GM23248 (cell line): Measurements from ENCODE around the gene TMEM163. TPM values are rescaled to one million over a fixed set of nuclear protein-coding genes. Genes with fewer than 3 reads are reported as not detected.

Experiments
- DNase-seq: peaks from one replicate; pipeline ENCODE4 v3.0.0-alpha.2; 2015
- H2AFZ ChIP-seq: fragments of 200-600 bp; sonication (generic); 2 replicates; pipeline ENCODE4 v1.6.1; 2016; ENCODE audit warnings: antibody characterized with exemption
- H3F3A ChIP-seq: fragments of 200-600 bp; sonication (generic); 2 replicates; pipeline ENCODE4 v1.6.1; 2016; ENCODE audit warnings: mild to moderate bottlenecking, antibody characterized with exemption, mixed run types; ENCODE audit not compliant: insufficient read depth
- H3K27ac ChIP-seq: fragments of 200-600 bp; sonication (generic); 2 replicates; pipeline ENCODE4 v1.5.1; 2016; ENCODE audit warnings: mild to moderate bottlenecking
- H3K27me3 ChIP-seq: fragments of 200-600 bp; sonication (generic); replicated peaks from 2 replicates; pipeline ENCODE4 v1.6.1; 2016; ENCODE audit warnings: mild to moderate bottlenecking; ENCODE audit not compliant: insufficient read depth
- H3K36me3 ChIP-seq: fragments of 200-600 bp; sonication (generic); 2 replicates; pipeline ENCODE4 v1.6.1; 2016; ENCODE audit warnings: low read depth, mild to moderate bottlenecking
- H3K4me1 ChIP-seq: fragments of 200-600 bp; sonication (generic); 2 replicates; pipeline ENCODE4 v1.6.1; 2016; ENCODE audit warnings: mild to moderate bottlenecking; ENCODE audit not compliant: insufficient read depth
- H3K4me2 ChIP-seq: fragments of 200-600 bp; sonication (generic); one replicate; pipeline ENCODE4 v1.6.1; 2016; ENCODE audit warnings: mild to moderate bottlenecking; ENCODE audit not compliant: unreplicated experiment
- H3K4me3 ChIP-seq: fragments of 200-600 bp; sonication (generic); 2 replicates; pipeline ENCODE4 v1.5.1; 2016; ENCODE audit warnings: mild to moderate bottlenecking
- H3K79me2 ChIP-seq: fragments of 200-600 bp; sonication (generic); 2 replicates; pipeline ENCODE4 v1.6.1; 2016; ENCODE audit warnings: mild to moderate bottlenecking; ENCODE audit not compliant: insufficient read depth
- H3K9ac ChIP-seq: fragments of 200-600 bp; sonication (generic); 2 replicates; pipeline ENCODE4 v1.6.1; 2016; ENCODE audit warnings: mild to moderate bottlenecking
- H3K9me2 ChIP-seq: fragments of 200-600 bp; sonication (generic); 2 replicates; pipeline ENCODE4 v1.6.1; 2016; ENCODE audit warnings: mixed run types, mild to moderate bottlenecking, moderate library complexity; ENCODE audit not compliant: insufficient read depth
- H3K9me3 ChIP-seq: fragments of 200-600 bp; sonication (generic); one replicate; pipeline ENCODE4 v1.6.1; 2017; ENCODE audit warnings: low read depth
- H4K20me1 ChIP-seq: fragments of 200-600 bp; sonication (generic); 2 replicates; pipeline ENCODE4 v1.6.0; 2016; ENCODE audit not compliant: insufficient read depth
- EZH2 ChIP-seq: fragments of 200-600 bp; sonication (generic); IDR thresholded peaks from 2 replicates; pipeline ENCODE4 v1.6.1; 2018; ENCODE audit warnings: antibody characterized with exemption, mild to moderate bottlenecking; ENCODE audit not compliant: insufficient read depth, poor library complexity, severe bottlenecking
- EZH2phosphoT487 ChIP-seq: fragments of 200-600 bp; sonication (generic); IDR thresholded peaks from 2 replicates; pipeline ENCODE4 v1.6.1; 2018; ENCODE audit warnings: antibody characterized with exemption, moderate library complexity, mild to moderate bottlenecking, low read depth; ENCODE audit not compliant: insufficient read depth
- WGBS, 2 experiments: methylation state at CpG; one replicate each; pipeline ENCODE4 v1.1.6; 2015 to 2017; ENCODE audit warnings: low lambda C conversion rate in 2 of 2, low coverage in 1 of 2; ENCODE audit errors: missing lambda C conversion rate in 2 of 2; 5-methylcytosine and 5-hydroxymethylcytosine counted together
- in situ Hi-C: fragments of 300-500 bp; cut with MboI; formaldehyde crosslinking; loops from 2 replicates; pipeline ENCODE4 v1.15.0; 2020
- polyA plus RNA-seq: library from polyadenylated mRNA; unstranded; fragments of >200 nt; fragmentation: Nextera tagmentation; extraction: Ambion mirVana; gene quantifications from 2 replicates; pipeline ENCODE4 v1.2.1, GENCODE V29; 2016
- total RNA-seq: library from RNA; depleted of rRNA; stranded (reverse); fragments of >200 nt; shearing (Covaris generic); gene quantifications from 2 replicates; pipeline ENCODE4 v1.2.3, GENCODE V29; 2014

Gene TMEM163
- total and polyA plus RNA-seq, 2 experiments from 2014 or later = not detected

DNA sequence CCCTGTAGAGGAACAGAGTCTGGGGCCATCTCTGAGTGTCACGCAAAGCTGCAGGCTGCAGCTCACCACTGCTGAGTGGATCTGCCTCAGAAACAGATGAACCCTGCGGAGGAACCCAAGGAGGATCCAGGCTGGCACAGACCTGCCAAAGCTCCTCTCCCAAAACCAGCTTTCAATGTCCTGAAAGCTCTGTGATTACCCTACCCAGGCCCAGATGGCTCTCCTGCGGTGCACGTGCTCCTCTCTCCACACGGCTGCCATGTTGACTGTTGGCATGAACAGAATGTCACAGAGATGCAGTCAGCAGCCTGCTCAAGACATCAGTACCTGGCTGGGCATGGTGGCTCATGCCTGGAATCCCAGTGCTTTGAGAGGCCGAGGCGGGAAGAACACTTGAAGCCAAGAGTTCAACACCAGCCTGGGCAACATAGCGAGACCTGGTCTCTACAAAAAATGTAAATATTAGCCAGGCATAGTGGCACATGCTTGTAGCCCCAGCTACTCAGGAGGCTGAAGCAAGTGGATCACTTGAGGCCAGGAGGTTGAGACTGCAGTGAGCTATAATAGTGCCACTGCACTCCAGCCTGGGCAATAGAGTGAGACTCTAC is 248.1 kb downstream of the TMEM163 start:
- WGBS, 2 experiments = 54 to 61% methylated on average over 8 of the region's 8 CpGs
- Histone ChIP-seq H3F3A (no peaks in the 10 kb centered on the region), H3K36me3 (no peaks in the 10 kb centered on the region), H3K9me3 (no peaks in the 10 kb centered on the region), H3K79me2 (no peaks in the 10 kb centered on the region), H3K9ac (no peak overlapping the region), H2AFZ (no peak overlapping the region), H3K27me3 (0 out of 2 replicates have a peak, but pooled peaks cover 11% of the 10 kb centered on the region), H4K20me1 (no peaks in the 10 kb centered on the region), H3K4me1 (no peaks in the 10 kb centered on the region), H3K4me3 (no peak overlapping the region), H3K9me2 (no peaks in the 10 kb centered on the region), H3K27ac (no peak overlapping the region), H3K4me2 (no peak overlapping the region)
- in situ Hi-C loops = loop anchor here (10.0 kb wide), 1 partner anchor 424 kb away; no protein-coding TSS in a partner anchor
- no peak for DNase-seq
- TF ChIP-seq EZH2 = no peak
- TF ChIP-seq EZH2phosphoT487 = no peak

DNA sequence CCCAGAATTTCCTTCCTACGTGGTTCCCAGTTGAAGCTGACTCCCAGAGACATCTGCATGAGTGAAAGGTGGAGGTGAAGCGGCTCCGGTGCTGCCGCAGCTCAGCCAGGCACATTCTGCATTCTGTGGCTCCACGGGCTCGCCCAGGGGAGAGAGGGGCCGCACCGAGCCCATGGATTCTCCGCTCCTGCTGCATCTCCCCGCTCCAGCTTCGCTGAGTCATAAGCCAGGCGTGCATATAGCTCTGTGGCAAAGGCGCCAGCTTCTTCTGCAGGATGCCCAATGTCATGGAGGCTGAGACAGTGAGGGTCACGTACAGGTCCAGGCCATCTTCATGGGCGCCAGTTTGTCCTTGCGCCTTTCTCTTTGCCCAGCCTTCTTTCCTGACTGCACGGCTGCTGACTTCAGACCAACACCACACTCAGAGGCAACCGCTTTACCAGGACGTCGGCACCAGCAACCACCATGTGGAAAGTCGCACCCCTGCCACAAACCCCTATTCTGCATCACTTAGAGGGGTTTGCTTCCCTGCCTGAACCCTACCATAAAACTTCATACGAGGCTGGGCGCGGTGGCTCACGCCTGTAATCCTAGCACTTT is 249.2 kb downstream of the TMEM163 start:
- no peak overlapping the region for H3K27ac ChIP-seq
- H2AFZ ChIP-seq = no peak overlapping the region
- no peak for TF ChIP-seq EZH2
- no peak for TF ChIP-seq EZH2phosphoT487
- no peaks in the 10 kb centered on the region for H3K9me2 ChIP-seq
- H3F3A ChIP-seq = no peaks in the 10 kb centered on the region
- H3K9ac ChIP-seq = no peak overlapping the region
- H3K36me3 ChIP-seq = no peaks in the 10 kb centered on the region
- no peaks in the 10 kb centered on the region for H3K79me2 ChIP-seq
- no peaks in the 10 kb centered on the region for H3K4me1 ChIP-seq
- no peak overlapping the region for H3K4me2 ChIP-seq
- in situ Hi-C loops = loop anchor here (10.0 kb wide), 1 partner anchor 425 kb away; no protein-coding TSS in a partner anchor
- H3K27me3 ChIP-seq = peaks cover 16% of the 10 kb centered on the region; the same call in 1 of the 2 replicates
- no peaks in the 10 kb centered on the region for H4K20me1 ChIP-seq
- no peaks in the 10 kb centered on the region for H3K9me3 ChIP-seq
- H3K4me3 ChIP-seq = no peak overlapping the region
- DNase-seq = no peak
- WGBS, 2 experiments = 72 to 74% methylated on average over 25 of the region's 25 CpGs

DNA sequence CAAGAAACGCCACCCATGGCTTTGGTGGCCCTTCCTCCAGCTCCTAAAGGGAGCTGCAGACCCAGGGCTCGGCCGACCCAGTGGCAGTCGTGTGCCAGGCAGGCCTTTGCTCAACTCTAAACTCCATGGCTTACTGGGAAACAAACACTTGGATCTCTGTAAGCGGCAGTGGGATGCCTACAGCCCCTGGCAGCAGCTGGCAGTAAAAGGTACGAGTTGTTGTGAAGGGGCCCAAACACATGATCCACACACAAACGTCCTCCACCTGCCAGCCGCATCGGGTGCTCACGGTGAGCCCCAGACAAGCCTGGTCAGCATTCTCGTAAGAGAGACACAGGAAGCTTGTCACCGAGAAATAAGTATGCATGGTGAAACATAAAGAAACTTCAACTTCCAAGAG is 250.0 kb downstream of the TMEM163 start:
- Histone ChIP-seq H3K79me2 (no peaks in the 10 kb centered on the region), H3K27ac (no peak overlapping the region), H3K9me2 (no peaks in the 10 kb centered on the region), H2AFZ (no peak overlapping the region), H3K36me3 (no peaks in the 10 kb centered on the region), H3F3A (no peaks in the 10 kb centered on the region), H3K4me3 (no peak overlapping the region), H3K4me1 (no peaks in the 10 kb centered on the region), H3K27me3 (peaks cover 16% of the 10 kb centered on the region; the same call in 1 of the 2 replicates), H3K4me2 (no peak overlapping the region), H4K20me1 (no peaks in the 10 kb centered on the region), H3K9me3 (no peaks in the 10 kb centered on the region), H3K9ac (no peak overlapping the region)
- in situ Hi-C loops = no loop called here
- no peak for DNase-seq
- 59 to 65% methylated on average over 12 of the region's 12 CpGs for whole genome bisulfite sequencing, 2 experiments
- TF ChIP-seq EZH2 (no peak), EZH2phosphoT487 (no peak)

DNA sequence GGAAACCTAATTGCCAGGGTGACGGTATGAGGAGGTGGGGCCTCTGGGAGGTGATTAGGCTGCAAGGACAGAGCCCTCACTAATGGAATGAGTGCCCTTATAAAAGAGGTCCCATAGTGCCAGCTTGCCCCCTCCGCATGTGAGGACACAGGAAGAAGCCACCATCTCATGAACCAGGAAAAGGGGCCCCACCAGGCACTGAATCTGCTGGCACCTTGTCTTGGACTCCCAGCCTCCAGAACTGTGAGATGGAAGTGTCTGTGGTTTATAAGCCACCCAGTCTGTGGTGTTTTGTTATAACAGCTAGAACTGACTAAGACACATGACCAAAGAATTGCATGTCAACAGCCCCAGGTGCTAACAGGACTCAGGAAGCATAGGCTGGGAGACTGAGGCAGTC is 250.6 kb downstream of the TMEM163 start:
- no peaks in the 10 kb centered on the region for H3K9me2 ChIP-seq
- no peak overlapping the region for H3K4me2 ChIP-seq
- H3K9me3 ChIP-seq = no peaks in the 10 kb centered on the region
- peaks cover 17% of the 10 kb centered on the region; the same call in 1 of the 2 replicates for H3K27me3 ChIP-seq
- no peak overlapping the region for H3K27ac ChIP-seq
- in situ Hi-C loops = no loop called here
- WGBS, 2 experiments = 62 to 65% methylated on average over 2 of the region's 2 CpGs
- no peaks in the 10 kb centered on the region for H3K79me2 ChIP-seq
- H3K9ac ChIP-seq = no peak overlapping the region
- no peaks in the 10 kb centered on the region for H3F3A ChIP-seq
- H2AFZ ChIP-seq = no peak overlapping the region
- DNase-seq = no peak
- H3K36me3 ChIP-seq = no peaks in the 10 kb centered on the region
- H4K20me1 ChIP-seq = no peaks in the 10 kb centered on the region
- no peak overlapping the region for H3K4me3 ChIP-seq
- no peaks in the 10 kb centered on the region for H3K4me1 ChIP-seq
- TF ChIP-seq EZH2phosphoT487 (no peak), EZH2 (no peak)
